Muscle of arm (tissue), 14 donors: ENCODE results near the gene MTHFD2. TPM values are rescaled to one million over a fixed set of nuclear protein-coding genes. Genes with fewer than 3 reads are reported as not detected.
A peak's percentile ranks its signal among the peaks of the same experiment; 100 is the strongest.
"Not testable (repeated sequence)": the region's sequence is repeated elsewhere in the genome, so short reads cannot be mapped to it uniquely, and the experiment has no call there.

Source experiments
- DNase-seq: peaks from one replicate; pipeline ENCODE4 v3.0.0-alpha.2; 2013
- long read RNA-seq, 11 donors: transcript quantifications; one replicate each; lab custom pipeline, GENCODE V29; 2026
- polyA plus RNA-seq, 12 donors: library from polyadenylated mRNA; unstranded; fragments of 120-200 nt; gene quantifications; one replicate each; pipeline ENCODE4 v1.2.1, GENCODE V29; 2013; ENCODE audit not compliant: insufficient read length in 12 of 12

Gene MTHFD2
- 10 to 100 TPM in 11 of 12 donors, not detected in 1; 17.3 to 40.7 (median 27.4) TPM for polyA plus RNA-seq
- long read RNA-seq, donor 1, full-length matches to known transcripts = 7 of 7 reads
- long read RNA-seq, donor 1, partial matches to known transcripts = 0 of 7 reads
- long read RNA-seq, donor 1, other reads (novel, unspliced or antisense) = 0 of 7 reads
- long read RNA-seq, donor 2, full-length matches to known transcripts = 11 of 11 reads
- long read RNA-seq, donor 2, partial matches to known transcripts = 0 of 11 reads
- long read RNA-seq, donor 2, other reads (novel, unspliced or antisense) = 0 of 11 reads
- long read RNA-seq, donor 3, full-length matches to known transcripts = 7 of 7 reads
- long read RNA-seq, donor 3, partial matches to known transcripts = 0 of 7 reads
- long read RNA-seq, donor 3, other reads (novel, unspliced or antisense) = 0 of 7 reads
- long read RNA-seq, donor 4, full-length matches to known transcripts = 3 of 3 reads
- long read RNA-seq, donor 4, partial matches to known transcripts = 0 of 3 reads
- long read RNA-seq, donor 4, other reads (novel, unspliced or antisense) = 0 of 3 reads
- long read RNA-seq, donor 5, full-length matches to known transcripts = 12 of 83 reads
- long read RNA-seq, donor 5, partial matches to known transcripts = 30 of 83 reads
- long read RNA-seq, donor 5, other reads (novel, unspliced or antisense) = 41 of 83 reads
- long read RNA-seq, donor 6, full-length matches to known transcripts = 5 of 10 reads
- long read RNA-seq, donor 6, partial matches to known transcripts = 5 of 10 reads
- long read RNA-seq, donor 6, other reads (novel, unspliced or antisense) = 0 of 10 reads
- long read RNA-seq, donor 7, full-length matches to known transcripts = 2 of 2 reads
- long read RNA-seq, donor 7, partial matches to known transcripts = 0 of 2 reads
- long read RNA-seq, donor 7, other reads (novel, unspliced or antisense) = 0 of 2 reads
- long read RNA-seq, donor 8, full-length matches to known transcripts = 6 of 6 reads
- long read RNA-seq, donor 8, partial matches to known transcripts = 0 of 6 reads
- long read RNA-seq, donor 8, other reads (novel, unspliced or antisense) = 0 of 6 reads
- long read RNA-seq, donor 9, full-length matches to known transcripts = 2 of 2 reads
- long read RNA-seq, donor 9, partial matches to known transcripts = 0 of 2 reads
- long read RNA-seq, donor 9, other reads (novel, unspliced or antisense) = 0 of 2 reads
- long read RNA-seq, donor 10, full-length matches to known transcripts = 3 of 3 reads
- long read RNA-seq, donor 10, partial matches to known transcripts = 0 of 3 reads
- long read RNA-seq, donor 10, other reads (novel, unspliced or antisense) = 0 of 3 reads
- long read RNA-seq, donor 11, full-length matches to known transcripts = 13 of 13 reads
- long read RNA-seq, donor 11, partial matches to known transcripts = 0 of 13 reads
- long read RNA-seq, donor 11, other reads (novel, unspliced or antisense) = 0 of 13 reads

DNA sequence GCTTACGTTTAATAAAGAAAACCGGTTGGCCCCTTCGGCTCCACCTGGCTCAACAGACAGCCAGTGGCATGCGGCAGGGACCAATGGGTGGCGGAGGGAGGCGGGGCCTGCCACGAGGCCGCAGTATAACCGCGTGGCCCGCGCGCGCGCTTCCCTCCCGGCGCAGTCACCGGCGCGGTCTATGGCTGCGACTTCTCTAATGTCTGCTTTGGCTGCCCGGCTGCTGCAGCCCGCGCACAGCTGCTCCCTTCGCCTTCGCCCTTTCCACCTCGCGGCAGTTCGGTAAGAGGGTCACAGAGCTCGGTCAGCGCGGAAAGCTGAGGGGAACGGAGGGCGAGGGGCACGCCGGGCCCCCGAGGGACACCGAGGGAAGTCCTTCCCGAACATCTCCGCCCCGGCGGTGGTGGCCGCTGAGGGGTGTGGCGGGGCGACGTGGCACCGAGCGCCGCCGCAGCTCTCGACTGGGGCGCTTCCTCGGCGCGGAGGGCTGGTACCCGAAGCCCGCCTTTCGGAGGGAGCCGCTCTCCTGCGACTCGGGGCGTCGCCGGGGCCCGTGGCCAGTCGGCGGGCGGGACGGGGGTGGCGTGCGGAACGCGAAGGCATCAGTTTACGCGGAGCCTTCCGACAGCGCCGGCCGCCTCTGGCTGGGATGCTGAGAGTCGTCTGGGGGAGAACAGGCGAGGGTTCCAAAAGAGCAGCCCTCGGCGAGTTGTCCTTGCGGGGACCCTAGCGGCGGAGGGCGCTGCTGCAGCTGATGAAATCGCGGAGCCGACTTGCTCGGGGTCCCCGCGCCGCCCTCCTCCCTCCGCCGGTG is at the start of gene MTHFD2:
MTHFD2 (plus strand) TSS at position 155 of the 814 bp plus-strand sequence; CDS start at position 182, 27 bp downstream.
- peak; percentile 89 for DNase-seq

DNA sequence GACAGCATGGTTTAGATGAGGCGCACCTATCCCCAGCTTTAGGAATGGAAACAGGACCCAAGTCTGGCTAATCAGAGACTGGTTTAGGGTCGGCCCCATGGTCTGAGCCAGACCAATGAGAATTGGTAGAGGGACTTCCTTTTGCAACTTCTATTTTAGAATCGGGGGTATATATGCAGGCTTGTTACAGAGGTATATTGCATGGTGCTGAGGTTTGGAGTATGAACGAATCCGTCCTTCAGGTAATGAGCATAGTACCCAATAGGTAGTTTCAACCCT is 49.2 kb upstream of the MTHFD2 start:
- DNase-seq = no peak

DNA sequence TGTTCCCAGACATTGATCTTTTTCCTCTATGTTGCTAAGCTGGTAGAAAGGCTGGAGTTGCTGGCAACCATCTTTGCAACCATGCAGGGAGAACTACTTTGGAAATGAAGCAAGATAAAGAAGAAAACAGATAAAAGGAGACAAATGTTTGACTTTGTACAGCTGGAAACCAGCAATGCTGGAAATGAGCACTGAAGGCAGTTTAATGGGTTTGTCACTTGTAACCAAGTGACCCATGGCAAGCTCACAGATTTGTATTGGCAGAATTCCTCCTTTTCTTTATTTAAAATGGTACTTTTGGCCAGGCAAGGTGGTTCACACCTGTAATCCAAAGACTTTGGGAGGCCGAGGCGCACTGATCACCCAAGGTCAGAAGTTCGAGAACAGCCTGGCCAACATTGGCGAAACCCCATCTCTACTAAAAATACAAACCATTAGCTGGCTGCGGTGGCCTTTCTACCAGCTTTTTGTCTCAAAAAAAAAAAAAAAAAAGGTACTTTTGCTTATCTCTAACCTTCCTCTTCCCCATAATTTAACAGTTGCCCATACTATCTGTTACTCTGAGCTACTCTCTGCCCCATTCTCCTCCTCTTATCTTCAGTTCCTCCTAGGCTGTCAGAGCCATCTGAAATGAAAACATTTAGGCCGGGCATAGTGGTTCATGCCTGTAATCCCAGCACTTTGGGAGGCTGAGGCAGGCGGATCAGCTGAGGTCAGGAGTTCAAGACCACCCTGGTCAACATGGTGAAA is 48.7 kb upstream of the MTHFD2 start:
- no peak for DNase-seq

DNA sequence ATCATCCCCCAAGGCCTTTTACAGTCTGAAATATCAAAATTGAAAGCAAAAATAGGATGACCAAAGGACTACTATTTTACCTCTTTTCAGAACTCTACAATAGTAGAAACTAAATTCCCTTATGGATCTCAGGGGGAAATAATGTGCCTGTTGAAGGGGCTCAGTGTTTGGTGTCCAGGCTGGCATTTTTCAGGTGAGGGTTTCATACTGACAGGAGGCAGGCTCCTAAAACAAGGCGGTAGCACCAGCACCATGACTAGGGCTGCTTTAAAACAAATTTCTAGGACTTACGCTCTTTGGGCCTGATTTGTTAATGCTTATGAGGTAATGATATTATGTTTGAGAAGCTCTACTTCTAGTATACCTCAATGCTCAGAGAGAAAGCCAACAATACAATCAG is 45.5 kb upstream of the MTHFD2 start:
- no peak for DNase-seq

DNA sequence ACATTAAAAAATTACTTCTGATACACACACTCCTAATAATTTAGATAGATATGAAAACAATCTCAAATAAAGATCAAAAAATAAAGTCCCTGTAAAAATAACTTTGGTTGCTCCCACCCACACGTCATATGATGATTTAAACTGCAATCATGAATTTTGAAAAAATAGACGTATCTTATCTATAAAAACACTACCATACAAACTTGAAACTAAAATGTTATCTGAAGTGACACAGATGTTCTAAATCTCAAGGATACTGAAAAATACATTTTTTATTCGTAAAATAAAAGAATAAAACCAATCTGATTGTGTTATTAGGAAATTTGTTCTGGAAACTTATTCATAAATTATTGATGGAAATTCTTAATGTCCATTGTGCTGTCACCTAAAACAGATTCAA is 42.6 kb upstream of the MTHFD2 start:
- no peak for DNase-seq

DNA sequence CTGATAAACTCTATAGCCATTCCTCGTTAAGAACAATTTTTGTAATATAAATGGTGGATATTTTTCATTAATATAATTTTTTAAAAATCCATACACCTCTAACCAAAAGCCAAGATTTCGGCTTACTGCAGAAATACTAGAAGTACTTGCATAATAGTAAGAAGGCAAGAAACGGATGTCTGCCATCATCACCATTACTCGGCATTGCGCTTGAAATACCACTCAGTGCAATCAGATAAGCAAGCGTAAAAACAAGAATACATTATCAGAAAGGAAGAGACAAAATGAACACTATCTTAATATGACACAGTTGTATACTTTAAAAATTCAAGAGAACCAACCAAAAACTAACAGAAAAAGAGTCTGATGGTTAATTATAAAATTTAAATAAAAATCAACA is 35.5 kb upstream of the MTHFD2 start:
- DNase-seq = no peak

DNA sequence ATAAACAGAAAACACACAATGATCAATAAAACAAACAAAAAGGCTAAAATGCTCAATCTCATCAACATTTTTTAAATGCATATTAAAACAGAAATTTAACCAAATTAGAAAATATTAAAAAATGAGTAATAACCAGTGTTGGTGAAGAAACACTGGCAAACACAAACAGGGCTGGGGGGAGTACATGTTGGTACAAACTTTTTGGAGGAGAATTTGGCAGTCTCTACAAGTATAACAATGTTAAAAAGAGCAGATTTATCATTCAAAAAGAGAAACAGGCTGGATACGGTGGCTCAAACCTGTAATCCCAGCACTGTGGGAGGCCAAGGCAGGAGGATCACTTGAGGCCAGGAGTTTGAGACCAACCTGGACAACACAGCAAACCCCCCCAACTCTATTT is 33.7 kb upstream of the MTHFD2 start:
- DNase-seq = no peak

DNA sequence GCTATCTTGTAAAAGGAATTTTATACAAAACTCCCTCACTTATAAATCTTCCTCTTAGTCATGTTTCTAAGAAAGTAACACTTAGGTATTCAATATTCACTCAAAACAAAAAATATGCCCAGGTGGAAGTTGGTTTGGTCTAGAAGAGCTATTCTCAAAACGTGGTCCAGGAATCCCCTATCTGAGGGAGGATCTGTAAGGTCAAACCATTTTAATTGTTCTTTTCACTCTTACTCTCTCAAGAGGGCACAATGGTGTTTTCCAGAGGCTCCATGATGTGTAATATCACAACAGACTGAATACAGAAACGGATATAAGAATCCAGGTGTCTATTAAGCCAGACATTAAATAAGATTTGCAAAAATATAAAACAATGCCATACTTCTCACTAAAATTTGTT is 29.7 kb upstream of the MTHFD2 start:
- no peak for DNase-seq

DNA sequence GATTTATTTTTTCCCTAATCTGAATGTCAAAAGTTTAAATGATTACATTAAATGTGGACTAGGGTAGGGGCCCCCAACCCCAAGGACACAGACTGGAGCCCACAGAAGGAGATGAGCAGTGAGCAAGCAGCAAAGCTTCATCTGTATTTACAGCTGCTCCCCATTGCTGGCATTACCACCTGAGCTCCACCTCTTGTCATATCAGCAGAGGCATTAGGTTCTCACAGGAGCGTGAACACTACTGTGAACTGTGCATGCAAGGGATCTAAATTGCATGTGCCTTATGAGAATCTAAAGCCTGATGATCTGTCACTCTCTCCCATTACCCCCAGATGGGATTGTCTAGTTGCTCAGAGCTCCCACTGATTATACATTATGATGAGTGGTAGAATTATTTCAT is 23.5 kb upstream of the MTHFD2 start:
- DNase-seq = no peak

DNA sequence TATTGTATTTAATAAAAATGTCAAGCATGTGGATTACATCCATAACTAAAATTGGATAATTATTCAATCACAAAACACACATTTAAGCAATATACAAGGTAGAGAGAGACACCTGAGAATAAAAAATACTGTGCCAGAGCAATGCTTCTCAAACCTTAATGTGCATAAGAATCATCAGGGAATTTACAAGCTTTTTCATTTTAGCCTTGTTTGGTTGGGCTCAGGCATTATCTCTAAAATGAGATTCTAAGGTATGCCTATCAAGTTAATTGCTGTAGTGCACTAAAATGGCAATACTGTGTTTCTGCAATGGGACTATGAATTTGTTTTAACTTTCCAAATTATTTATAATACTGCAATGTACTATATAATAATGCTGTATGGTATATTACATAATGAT is 20.7 kb upstream of the MTHFD2 start:
- no peak for DNase-seq

DNA sequence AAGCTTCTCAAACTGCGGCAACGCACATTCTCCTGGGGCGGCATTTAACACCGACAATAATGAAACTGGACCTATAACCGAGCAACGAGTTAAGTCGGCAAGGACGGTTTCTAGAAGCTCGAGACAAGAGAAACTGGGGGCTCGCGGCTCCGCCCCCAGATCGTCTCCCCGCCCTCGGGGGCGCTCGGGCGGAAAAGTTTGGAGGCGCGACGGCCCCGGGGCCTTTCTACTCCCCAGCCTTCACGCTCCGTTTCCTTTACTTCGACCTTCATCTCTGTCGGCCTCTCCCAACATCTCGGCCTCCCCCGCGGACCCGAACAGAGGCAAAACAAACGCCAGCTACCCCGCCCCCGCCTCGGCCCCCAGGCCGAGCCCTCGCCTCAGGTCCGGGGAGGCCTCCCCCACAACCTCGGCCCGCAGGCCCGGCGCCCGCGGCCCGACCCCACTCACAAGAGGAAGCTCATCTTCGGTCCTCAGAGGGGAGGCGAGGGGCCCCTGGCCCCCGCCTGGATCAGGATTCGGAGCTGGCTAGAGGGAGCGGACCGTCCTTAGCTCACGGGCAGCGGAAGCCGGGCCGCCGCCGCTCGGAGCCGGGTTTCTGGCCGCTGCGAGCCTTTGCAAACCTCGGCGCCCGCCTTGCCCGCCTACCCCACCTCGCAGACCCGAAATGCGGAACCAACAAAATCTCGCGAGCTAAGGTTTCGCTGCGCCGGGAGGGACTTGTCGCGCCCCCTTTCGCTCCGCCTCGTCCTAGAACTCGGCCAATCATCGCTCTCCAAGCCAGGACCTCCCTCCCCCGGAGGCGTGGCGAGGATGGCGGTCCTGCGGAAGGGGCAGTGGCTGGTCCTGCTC is 20.0 kb upstream of the MTHFD2 start, which contains the start of gene MOB1A:
MOB1A (minus strand) TSS at position 669 of the 852 bp plus-strand sequence; CDS start at position 464, 205 bp downstream.
- DNase-seq = peak; percentile 99

DNA sequence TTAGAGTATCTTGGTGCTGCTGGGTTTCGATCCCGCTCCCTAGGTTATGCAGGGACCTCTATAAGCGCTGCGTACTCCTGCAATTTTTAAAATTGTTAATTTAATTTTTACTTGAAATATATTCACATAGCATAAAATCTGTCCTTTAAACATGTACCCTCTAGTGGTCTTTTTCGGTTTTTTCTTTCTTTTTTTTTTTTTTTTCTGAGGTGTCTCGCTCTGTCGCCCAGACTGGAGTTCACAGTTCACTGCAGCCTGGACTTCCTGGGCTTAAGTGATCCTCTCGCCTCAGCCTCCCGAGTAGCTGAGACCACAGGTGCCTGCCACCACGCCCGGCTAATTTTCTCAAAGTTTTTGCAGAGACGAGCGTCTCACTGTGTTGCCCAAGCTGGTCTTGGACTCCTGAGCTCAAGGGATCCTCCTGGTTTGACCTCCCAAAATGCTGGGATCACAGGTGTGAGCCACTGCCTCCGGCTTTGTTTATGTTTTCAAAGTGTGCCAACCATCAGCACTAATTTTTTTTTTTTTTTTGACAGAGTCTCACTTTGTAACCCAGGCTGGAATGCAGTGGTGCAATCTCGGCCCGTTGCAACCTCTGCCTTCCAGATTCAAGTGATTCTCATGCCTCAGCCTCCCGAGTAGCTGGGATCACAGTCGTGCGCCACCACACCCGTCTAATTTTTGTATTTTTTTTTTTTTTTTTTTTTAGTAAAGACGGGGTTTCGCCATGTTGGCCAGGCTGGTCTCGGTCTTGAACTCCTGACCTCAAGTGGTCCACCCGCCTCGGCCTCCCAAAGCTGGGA is 19.2 kb upstream of the MTHFD2 start:
- DNase-seq = no peak

DNA sequence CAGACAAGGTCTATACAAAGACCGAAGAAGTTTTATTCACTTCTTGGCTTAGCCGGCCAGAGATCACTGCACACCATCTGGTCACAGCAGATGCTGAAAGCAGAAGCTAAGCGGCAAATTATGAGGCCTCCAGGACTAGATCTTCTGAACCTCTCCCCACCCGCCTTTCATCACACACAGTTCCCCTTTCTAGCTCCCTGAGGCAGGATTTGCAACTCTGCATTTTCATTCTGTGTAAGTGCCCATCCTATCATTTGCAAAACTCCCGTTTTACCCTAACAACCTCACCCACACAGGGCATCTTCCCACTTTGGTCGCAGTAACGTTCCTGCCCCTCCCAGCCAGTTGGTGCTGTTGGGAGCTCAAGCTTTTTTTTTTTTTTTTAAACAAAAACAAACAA is 16.7 kb upstream of the MTHFD2 start:
- DNase-seq = no peak

DNA sequence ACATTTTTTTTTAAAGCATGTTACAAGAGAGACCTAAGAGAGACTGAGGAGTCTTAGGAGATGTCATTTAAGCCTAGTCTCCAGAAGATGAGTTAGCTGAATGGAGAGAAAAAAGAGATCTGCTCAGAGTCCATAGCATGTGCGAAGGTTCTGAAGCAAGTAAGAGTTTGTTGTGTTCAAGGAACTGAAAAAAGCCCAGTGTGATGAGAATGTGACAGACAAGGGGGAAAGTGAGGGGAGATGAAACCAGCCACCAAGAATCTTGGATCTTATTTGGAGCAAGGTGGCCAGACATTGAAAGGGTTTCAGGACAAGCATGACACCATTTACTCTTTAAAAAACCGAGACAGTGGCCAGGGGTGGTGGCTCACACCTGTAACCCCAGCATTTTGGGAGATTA is 14.5 kb upstream of the MTHFD2 start:
- DNase-seq = no peak

DNA sequence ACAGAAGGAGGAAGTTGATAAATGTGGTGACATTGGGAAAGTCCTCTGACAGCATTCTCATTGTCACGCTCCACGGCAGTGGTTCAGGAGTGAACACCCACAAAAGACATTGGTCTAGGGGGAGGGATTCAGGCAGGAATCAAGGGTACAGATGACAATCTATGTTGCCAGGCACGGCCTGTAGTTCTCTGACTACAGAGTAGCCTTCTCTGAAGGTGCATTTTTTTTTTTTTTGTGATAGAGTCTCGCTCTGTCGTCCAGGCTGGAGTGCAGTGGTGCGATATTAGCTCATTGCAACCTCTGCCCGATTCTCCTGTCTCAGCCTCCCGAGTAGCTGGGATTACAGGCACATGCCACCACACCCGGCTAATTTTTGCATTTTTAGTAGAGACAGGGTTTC is 12.4 kb upstream of the MTHFD2 start:
- no peak for DNase-seq

DNA sequence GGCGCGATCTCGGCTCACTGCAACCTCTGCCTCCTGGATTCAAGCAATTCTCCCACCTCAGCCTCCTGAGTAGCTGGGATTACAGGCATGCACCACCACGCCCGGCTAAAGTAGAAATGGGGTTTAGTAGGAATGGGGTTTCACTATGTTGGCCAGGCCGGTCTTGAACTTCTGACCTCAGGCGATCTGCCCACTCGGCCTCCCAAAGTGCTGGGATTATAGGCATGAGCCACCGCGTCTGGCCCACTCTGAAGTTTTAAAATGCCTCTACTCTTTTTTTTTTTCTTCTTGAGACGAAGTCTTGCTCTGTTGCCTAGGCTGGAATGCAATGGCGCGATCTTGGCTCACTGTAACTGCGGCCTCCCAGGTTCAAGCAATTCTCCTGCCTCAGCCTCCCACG is 11.7 kb upstream of the MTHFD2 start:
- DNase-seq = not testable (repeated sequence)

DNA sequence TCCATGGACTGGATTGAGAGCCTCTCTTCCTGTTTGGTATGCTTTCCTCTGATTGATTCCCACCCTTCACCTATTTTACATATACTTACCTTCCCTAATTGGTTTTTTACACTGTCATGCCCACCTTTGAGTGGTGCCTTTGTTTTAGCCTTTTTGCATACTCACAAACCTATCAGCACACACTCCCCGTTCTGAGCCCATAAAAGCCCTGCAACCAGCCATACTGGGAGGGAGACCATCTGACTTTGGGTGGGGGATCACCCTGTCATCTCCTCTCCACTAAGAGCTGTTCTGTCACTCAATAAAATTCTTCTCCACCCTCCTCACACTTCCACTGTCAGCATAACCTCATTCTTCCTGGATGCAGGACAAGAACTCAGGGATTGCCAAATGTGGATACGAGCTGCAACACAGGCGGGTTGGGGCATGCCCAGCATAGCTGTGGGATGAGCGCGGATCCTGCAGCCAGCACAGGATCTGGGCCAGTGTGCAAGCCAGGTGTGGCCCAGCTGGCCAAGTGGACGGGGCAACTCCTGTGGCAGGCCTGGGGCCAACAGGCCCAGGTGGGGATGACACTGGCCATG is 10.3 kb upstream of the MTHFD2 start:
- no peak for DNase-seq

DNA sequence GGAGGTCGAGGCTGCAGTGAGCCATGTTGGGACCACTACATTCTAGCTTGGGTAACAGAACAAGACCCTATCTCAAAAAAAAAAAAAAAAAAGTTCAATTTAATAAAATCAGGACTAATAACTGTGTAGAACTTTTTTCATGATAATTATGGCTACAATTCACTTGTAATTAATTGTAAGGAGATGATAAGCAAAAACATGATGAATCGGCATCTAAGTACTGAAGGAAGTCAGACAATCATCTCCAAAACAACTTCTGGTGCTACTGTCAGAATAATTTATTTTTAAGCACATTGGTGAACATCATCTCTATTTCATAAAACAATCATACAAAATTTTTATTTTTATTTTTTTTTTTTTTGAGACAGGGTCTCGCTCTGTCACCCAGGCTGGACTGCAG is 9.7 kb upstream of the MTHFD2 start:
- no peak for DNase-seq
